Gastrocnemius medialis (tissue), 4 donors: ENCODE measurements around the gene BTG1. TPM values are rescaled to one million over a fixed set of nuclear protein-coding genes. Genes with fewer than 3 reads are reported as not detected.

Source experiments
- ATAC-seq, 2 donors: fragments of 150-250 bp; one replicate each; pipeline ENCODE4 v1.9.1; 2016
- DNase-seq, 2 donors: peaks; one replicate each; pipeline ENCODE4 v3.0.0-alpha.2; 2019
- H3K27ac ChIP-seq, 4 donors: fragments of 200-600 bp; sonication (generic); 1 replicate in 1 of 4; 2 replicates in 3 of 4; pipeline ENCODE4 v1.5.1; 2016 to 2018; ENCODE audit warnings: mild to moderate bottlenecking in 2 of 4, moderate library complexity in 1 of 4
- H3K27me3 ChIP-seq, 3 donors: fragments of 200-600 bp; sonication (generic) in 2 of 3; 1 replicate in 1 of 3; 2 replicates in 2 of 3; pipeline versions ENCODE4 v1.5.1 to v1.6.0; 2016 to 2019; ENCODE audit warnings: mild to moderate bottlenecking in 1 of 3, moderate library complexity in 1 of 3
- H3K36me3 ChIP-seq, 2 donors: fragments of 200-600 bp; sonication (generic) in 1 of 2; one replicate each; pipeline ENCODE4 v1.5.1; 2017 to 2018
- H3K4me1 ChIP-seq, 2 donors: fragments of 200-600 bp; sonication (generic) in 1 of 2; one replicate each; pipeline ENCODE4 v1.5.1; 2016 to 2017; ENCODE audit warnings: mild to moderate bottlenecking in 2 of 2
- H3K4me3 ChIP-seq, 4 donors: fragments of 200-600 bp; sonication (generic) in 3 of 4; 1 replicate in 1 of 4; 2 replicates in 3 of 4; pipeline ENCODE4 v1.5.1; 2016 to 2019; ENCODE audit warnings: mild to moderate bottlenecking in 2 of 4
- H3K9me3 ChIP-seq, 3 donors: fragments of 200-600 bp; sonication (generic) in 2 of 3; 1 replicate in 1 of 3; 2 replicates in 2 of 3; pipeline ENCODE4 v1.5.1; 2016 to 2019
- POLR2A ChIP-seq, 2 donors: fragments of 450-650 bp; IDR thresholded peaks; one replicate each; pipeline ENCODE4 v1.6.1; 2017; ENCODE audit warnings: antibody characterized with exemption in 2 of 2, mild to moderate bottlenecking in 2 of 2, moderate library complexity in 2 of 2
- in situ Hi-C, 4 donors: fragments of 200-750 bp; cut with MboI; loops; one replicate each; pipeline versions ENCODE4 v1.15.0 to v1.8.0; 2017; ENCODE audit warnings: low sequenced_read_pairs in 4 of 4
- intact Hi-C: fragments of 100-400 bp; cut with DNase I; formaldehyde crosslinking; loops from one replicate; pipeline ENCODE4 v1.15.1; 2023; ENCODE audit warnings: low total_unique reads
- total RNA-seq, 4 donors: library from RNA; depleted of rRNA; stranded (reverse); fragments of >200 nt; gene quantifications; one replicate each; pipeline versions ENCODE4 v1.1.0 to v1.2.3, GENCODE V29; 2016
- TF ChIP-seq, protein P1 (sequence below), 5 experiments: fragments of 450-650 bp in 3 of 5; fragments of 200-600 bp in 2 of 5; sonication (generic) in 2 of 5; IDR thresholded peaks in 4 of 5; conservative IDR thresholded peaks in 1 of 5; 1 replicate in 4 of 5; 2 replicates in 1 of 5; pipeline ENCODE4 v1.5.1; 2016 to 2019; ENCODE audit warnings: antibody characterized with exemption in 5 of 5, mild to moderate bottlenecking in 3 of 5, moderate library complexity in 3 of 5

The BTG1 gene
- total RNA-seq, 4 donors from 2014 or later, result 12.5 to 33.1 (median 16.5) TPM

DNA sequence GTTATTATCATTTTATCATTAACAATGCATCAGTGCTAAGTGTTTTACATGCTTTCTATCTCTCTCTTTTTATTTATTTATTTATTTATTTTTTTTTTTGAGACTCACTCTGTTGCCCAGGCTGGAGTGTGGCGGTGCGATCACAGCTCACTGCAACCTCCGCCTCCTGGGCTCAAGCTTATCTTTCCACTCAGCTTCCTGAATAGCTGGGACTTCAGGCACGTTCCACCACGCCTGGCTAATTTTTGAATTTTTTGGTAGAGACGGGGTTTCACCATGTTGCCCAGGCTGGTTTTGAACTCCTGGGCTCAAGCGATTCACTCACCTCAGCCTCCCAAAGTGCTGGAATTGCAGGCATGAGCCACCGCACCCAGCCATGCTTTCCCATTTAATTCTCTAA is 3.9 kb upstream of the BTG1 start:
- no peak overlapping the region for H3K4me3 ChIP-seq
- peaks cover 0 to 6% of the 10 kb centered on the region in 2 donors for H3K4me1 ChIP-seq
- intact Hi-C loops, result loop anchor here (5.0 to 10.0 kb wide), 5 partner anchors 73 to 767 kb away; no protein-coding TSS in a partner anchor
- no peaks in the 10 kb centered on the region for H3K27me3 ChIP-seq
- no peak for DNase-seq
- TF ChIP-seq, protein P1, sequence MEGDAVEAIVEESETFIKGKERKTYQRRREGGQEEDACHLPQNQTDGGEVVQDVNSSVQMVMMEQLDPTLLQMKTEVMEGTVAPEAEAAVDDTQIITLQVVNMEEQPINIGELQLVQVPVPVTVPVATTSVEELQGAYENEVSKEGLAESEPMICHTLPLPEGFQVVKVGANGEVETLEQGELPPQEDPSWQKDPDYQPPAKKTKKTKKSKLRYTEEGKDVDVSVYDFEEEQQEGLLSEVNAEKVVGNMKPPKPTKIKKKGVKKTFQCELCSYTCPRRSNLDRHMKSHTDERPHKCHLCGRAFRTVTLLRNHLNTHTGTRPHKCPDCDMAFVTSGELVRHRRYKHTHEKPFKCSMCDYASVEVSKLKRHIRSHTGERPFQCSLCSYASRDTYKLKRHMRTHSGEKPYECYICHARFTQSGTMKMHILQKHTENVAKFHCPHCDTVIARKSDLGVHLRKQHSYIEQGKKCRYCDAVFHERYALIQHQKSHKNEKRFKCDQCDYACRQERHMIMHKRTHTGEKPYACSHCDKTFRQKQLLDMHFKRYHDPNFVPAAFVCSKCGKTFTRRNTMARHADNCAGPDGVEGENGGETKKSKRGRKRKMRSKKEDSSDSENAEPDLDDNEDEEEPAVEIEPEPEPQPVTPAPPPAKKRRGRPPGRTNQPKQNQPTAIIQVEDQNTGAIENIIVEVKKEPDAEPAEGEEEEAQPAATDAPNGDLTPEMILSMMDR (IDR thresholded peaks at IDR 0.05 in 4 of 5, conservative IDR thresholded peaks at IDR 0.05 in 1 of 5), result no peak
- no peak for TF ChIP-seq POLR2A (IDR thresholded peaks at IDR 0.05)
- in situ Hi-C loops, result loop anchor here (5.0 to 25.0 kb wide), 4 partner anchors 337 to 423 kb away; no protein-coding TSS in a partner anchor
- ATAC-seq, result no peak
- no peaks in the 10 kb centered on the region for H3K9me3 ChIP-seq
- no peak overlapping the region for H3K27ac ChIP-seq
- H3K36me3 ChIP-seq, result no peaks in the 10 kb centered on the region

DNA sequence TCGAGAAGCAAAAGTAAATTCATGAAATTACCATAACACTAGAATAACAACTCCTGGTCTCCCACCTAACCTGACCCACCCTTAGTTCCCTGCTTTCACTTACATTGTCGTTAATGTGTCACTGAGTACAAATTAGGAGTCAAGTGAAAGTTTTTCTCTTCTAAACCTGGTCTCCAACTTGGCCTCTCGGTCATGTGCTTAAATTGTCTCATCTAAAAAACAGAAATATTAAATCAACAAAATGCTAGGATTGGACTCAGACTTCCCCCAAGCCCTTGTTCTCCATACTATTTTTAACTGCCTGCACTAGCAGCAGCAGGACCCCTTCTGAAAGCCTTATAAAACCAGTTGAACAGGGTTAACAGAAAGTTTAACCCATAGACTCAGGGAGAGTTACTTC is 1.8 kb upstream of the BTG1 start:
- peak overlapping the region in 2 of 4 donors; percentile 92 to 98 for H3K4me3 ChIP-seq
- H3K36me3 ChIP-seq, result peaks cover 0 to 14% of the 10 kb centered on the region in 2 donors
- in situ Hi-C loops (loop anchor here (5.0 to 25.0 kb wide), 4 partner anchors 335 to 425 kb away; no protein-coding TSS in a partner anchor), intact Hi-C loops (loop anchor here (5.0 to 10.0 kb wide), 5 partner anchors 75 to 765 kb away; no protein-coding TSS in a partner anchor)
- ATAC-seq, result no peak
- no peaks in the 10 kb centered on the region for H3K27me3 ChIP-seq
- H3K27ac ChIP-seq, result peak overlapping the region in 3 of 4 donors; percentile 8 to 99 (median 85)
- no peaks in the 10 kb centered on the region for H3K9me3 ChIP-seq
- peaks cover 10 to 16% of the 10 kb centered on the region in 2 donors for H3K4me1 ChIP-seq
- no peak for DNase-seq
- TF ChIP-seq POLR2A (IDR thresholded peaks at IDR 0.05), result no peak
- TF ChIP-seq, protein P1 (IDR thresholded peaks at IDR 0.05 in 4 of 5, conservative IDR thresholded peaks at IDR 0.05 in 1 of 5), result no peak

DNA sequence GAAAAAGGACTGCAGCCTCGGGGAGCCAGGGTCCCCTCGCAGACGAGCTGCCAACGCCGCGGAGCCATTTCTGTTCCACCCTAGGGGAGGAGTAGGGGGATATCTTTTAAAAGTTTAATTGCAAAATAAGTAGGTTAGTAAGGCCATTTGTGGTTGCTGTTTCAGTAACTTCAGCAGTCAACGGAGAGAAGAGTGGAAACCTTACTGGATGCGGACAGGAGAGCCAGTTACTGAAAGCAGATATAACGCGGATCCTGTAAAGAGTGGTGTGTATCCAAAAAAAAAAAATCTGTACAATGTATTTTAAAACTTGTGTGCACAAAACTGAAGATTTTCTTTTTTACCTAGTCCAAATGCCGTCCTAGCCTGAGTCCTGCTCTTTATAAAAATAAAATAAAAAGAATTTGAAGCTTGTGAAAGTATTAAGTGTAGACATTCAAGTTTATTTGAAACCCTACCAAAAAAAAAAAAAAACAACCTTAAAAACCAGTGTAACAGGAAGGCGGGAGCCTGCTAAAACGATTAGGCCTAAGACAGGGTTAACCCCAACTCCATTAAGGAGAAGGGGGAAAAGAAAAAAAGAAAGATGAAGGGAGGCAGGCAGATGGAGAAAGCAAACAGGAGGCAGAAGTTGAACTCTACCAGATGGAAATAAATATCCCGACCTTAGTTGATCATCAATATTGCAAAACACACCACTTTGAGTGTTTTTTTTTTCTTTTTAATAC is 1.0 kb upstream of the BTG1 start:
- H3K4me3 ChIP-seq, result peak overlapping the region; percentile 74 to 98 (median 90)
- H3K9me3 ChIP-seq, result no peaks in the 10 kb centered on the region
- peaks cover 18 to 23% of the 10 kb centered on the region in 2 donors for H3K4me1 ChIP-seq
- intact Hi-C loops, result loop anchor here (1.0 to 10.0 kb wide), 6 partner anchors 76 to 764 kb away; no protein-coding TSS in a partner anchor
- H3K27me3 ChIP-seq, result no peaks in the 10 kb centered on the region
- peaks cover 0 to 22% of the 10 kb centered on the region in 2 donors for H3K36me3 ChIP-seq
- DNase-seq, result no peak
- no peak for ATAC-seq
- in situ Hi-C loops, result loop anchor here (5.0 to 25.0 kb wide), 4 partner anchors 334 to 426 kb away; no protein-coding TSS in a partner anchor
- TF ChIP-seq, protein P1 (IDR thresholded peaks at IDR 0.05 in 4 of 5, conservative IDR thresholded peaks at IDR 0.05 in 1 of 5), result no peak
- no peak for TF ChIP-seq POLR2A (IDR thresholded peaks at IDR 0.05)
- peak overlapping the region; percentile 85 to 99 (median 98) for H3K27ac ChIP-seq

DNA sequence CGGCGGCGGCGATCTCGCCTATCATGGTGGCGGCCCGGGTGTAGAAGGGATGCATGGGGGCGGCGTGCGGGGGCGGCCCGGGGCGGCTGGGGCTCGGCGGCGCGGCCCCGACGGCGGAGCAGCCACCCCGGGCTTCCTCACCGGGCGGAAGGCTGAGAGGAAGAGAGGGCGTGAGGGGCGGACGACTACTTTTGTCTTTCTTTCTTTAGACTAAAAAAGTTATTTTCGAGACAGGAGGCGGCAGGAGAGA is 240 bp downstream of the BTG1 start:
- DNase-seq (no peak), ATAC-seq (peak; percentile 13 to 15)
- in situ Hi-C loops, result loop anchor here (5.0 to 25.0 kb wide), 4 partner anchors 333 to 427 kb away; no protein-coding TSS in a partner anchor
- Histone ChIP-seq H3K9me3 (no peaks in the 10 kb centered on the region), H3K27ac (peak overlapping the region; percentile 97 to 99 (median 98)), H3K36me3 (peaks cover 0 to 24% of the 10 kb centered on the region in 2 donors), H3K27me3 (no peaks in the 10 kb centered on the region), H3K4me3 (peak overlapping the region; percentile 89 to 98 (median 94)), H3K4me1 (peaks cover 24 to 32% of the 10 kb centered on the region in 2 donors)
- TF ChIP-seq, protein P1 (IDR thresholded peaks at IDR 0.05 in 4 of 5, conservative IDR thresholded peaks at IDR 0.05 in 1 of 5), result no peak
- TF ChIP-seq POLR2A (IDR thresholded peaks at IDR 0.05), result no peak
- intact Hi-C loops, result loop anchor here (5.0 to 10.0 kb wide), 5 partner anchors 77 to 763 kb away; no protein-coding TSS in a partner anchor
